Activated T-helper 17 cell treated with anti-CD3 and anti-CD28 coated beads, Interleukin-2, amount 50 U/mL, for 72 hours (primary cell): Measurements from ENCODE around the gene SPARC. TPM values are rescaled to one million over a fixed set of nuclear protein-coding genes. Genes with fewer than 3 reads are reported as not detected.
A peak's percentile ranks its signal among the peaks of the same experiment; 100 is the strongest.
"Not testable (repeated sequence)": the region's sequence is repeated elsewhere in the genome, so short reads cannot be mapped to it uniquely, and the experiment has no call there.

Source experiments
- ATAC-seq: fragments of 150-1000 bp; cut with Tn5 transposase; replicated peaks from 2 replicates; pipeline ENCODE4 v1.10.0; 2021; ENCODE audit warnings: mild to moderate bottlenecking, moderate library complexity
- H3K27ac Mint-ChIP-seq: one replicate; pipeline ENCODE4 v1.8.0; 2022; ENCODE audit warnings: mixed read lengths
- H3K27me3 Mint-ChIP-seq: one replicate; pipeline ENCODE4 v1.8.0; 2022; ENCODE audit warnings: mixed read lengths
- H3K36me3 Mint-ChIP-seq: one replicate; pipeline ENCODE4 v1.8.0; 2022; ENCODE audit warnings: low read depth, mild to moderate bottlenecking, mixed read lengths
- H3K4me1 Mint-ChIP-seq: one replicate; pipeline ENCODE4 v1.8.0; 2022; ENCODE audit warnings: mixed read lengths
- H3K4me3 Mint-ChIP-seq: one replicate; pipeline ENCODE4 v1.8.0; 2022; ENCODE audit warnings: mild to moderate bottlenecking, mixed read lengths
- H3K9me3 Mint-ChIP-seq: one replicate; pipeline ENCODE4 v1.8.0; 2022; ENCODE audit warnings: mixed read lengths
- total RNA-seq, 2 donors: library from RNA; stranded (reverse); gene quantifications; one replicate each; pipeline ENCODE4 v1.2.3, GENCODE V29; 2022

The SPARC gene
- total RNA-seq, 2 donors from 2014 or later, result 0.26 TPM; not detected in 1

DNA sequence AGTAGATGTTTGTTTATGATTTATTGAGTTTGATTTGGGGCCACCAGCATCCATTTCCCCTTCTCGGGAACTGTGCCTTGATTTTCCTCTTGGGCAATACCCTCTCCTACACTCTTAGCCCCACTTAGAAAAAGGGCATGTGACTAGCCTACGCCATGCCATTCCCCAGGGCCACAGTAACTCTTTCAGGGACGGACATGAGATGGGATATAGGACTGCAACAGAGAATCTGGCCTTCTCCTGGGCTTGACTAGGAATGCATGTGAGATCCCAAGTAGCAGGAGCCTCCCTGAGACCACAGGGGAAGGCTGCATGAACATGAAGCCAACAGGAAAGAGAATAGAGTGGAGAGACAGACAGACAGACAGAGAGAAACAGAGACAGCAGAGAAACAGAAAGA is 30.7 kb upstream of the SPARC start:
- Mint-ChIP-seq H3K4me3 (no peak overlapping the region), H3K27me3 (peaks cover 7% of the 10 kb centered on the region), H3K36me3 (no peaks in the 10 kb centered on the region), H3K4me1 (no peaks in the 10 kb centered on the region), H3K27ac (no peak overlapping the region), H3K9me3 (no peaks in the 10 kb centered on the region)
- no peak for ATAC-seq

DNA sequence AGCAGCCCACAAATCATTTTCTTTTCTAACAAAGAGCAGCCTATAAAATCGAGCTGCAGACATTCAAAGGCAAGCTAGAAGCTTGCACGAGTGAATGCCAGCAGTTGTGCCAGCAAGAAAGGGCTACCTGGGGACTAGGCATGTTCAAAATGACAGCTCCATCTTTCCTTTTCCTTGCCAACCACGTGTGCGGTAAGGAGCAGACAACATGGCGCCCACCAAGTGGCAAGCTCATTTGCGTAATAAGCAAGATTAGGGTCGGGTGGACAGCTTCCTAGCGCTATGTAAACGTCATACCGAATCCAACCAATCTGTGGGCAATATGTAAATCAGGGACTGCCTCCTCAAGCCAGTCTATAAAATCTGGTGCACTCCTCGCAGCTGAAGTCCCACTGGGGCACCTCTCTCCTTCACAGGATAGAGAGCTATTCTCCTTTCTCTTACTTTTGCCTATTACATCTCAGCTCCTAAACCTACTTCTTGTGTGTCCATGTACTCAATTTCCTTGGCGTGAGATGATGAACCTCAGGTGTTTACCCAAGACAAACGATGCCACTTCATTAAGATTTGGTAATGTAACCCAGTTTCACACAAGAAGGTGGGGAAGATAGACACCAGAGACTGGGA is 22.5 kb upstream of the SPARC start:
- Mint-ChIP-seq H3K27me3 (peaks cover 15% of the 10 kb centered on the region), H3K4me3 (no peak overlapping the region), H3K9me3 (no peaks in the 10 kb centered on the region), H3K4me1 (no peaks in the 10 kb centered on the region), H3K27ac (no peak overlapping the region), H3K36me3 (no peaks in the 10 kb centered on the region)
- ATAC-seq, result no peak

GRCh38 chr5:151708126-151708525 is 21.4 kb upstream of the SPARC start:
- H3K27me3 Mint-ChIP-seq, result peaks cover 14% of the 10 kb centered on the region
- H3K36me3 Mint-ChIP-seq, result no peaks in the 10 kb centered on the region
- H3K4me3 Mint-ChIP-seq, result no peak overlapping the region

DNA sequence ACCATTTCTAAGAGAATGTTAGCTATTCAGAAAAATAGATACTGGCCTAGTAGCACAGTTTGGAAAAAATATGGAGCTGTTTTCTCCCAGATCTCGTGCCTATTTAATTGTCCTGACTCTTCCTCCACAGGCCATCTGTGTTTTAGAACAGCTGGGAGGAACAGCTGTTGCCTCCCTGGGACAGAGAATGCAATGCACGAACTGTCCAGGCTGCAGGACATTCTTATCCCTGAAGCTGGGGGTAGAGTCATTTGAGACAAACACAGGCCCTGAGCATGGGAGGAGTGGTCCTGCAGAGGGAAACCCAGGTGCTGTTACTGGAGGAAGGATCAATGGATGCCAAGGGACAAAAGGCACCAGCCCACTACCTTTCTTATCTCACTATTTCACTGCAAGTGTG is 20.9 kb upstream of the SPARC start:
- ATAC-seq, result no peak
- Mint-ChIP-seq H3K27me3 (peaks cover 9% of the 10 kb centered on the region), H3K36me3 (no peaks in the 10 kb centered on the region), H3K4me1 (no peaks in the 10 kb centered on the region), H3K4me3 (no peak overlapping the region), H3K27ac (no peak overlapping the region), H3K9me3 (no peaks in the 10 kb centered on the region)

More at GRCh38 chr5:151708126-151708525, 21.4 kb upstream of the SPARC start:
- H3K4me1 Mint-ChIP-seq, result no peaks in the 10 kb centered on the region
- no peaks in the 10 kb centered on the region for H3K9me3 Mint-ChIP-seq
- ATAC-seq, result no peak
- no peak overlapping the region for H3K27ac Mint-ChIP-seq

DNA sequence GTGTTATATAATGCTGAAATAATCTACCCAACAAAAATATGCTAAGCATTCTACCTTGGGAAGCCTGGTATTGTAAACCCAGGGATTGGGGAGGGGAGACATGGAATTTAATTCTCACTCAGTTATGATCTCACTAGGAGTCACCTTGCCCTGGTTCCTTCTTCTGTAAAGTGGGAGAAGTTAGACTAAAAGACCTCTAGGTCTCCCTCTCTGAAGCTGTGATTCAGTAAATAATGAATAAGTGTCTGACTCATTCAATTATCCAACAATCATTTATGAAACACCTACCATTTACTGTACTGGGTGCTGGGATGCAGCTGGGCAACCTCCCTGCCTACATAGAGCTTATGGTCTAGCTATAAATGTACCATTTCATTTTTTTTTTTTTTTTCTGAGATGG is 20.2 kb upstream of the SPARC start:
- no peaks in the 10 kb centered on the region for H3K4me1 Mint-ChIP-seq
- H3K4me3 Mint-ChIP-seq, result no peak overlapping the region
- H3K27ac Mint-ChIP-seq, result no peak overlapping the region
- peaks cover 5% of the 10 kb centered on the region for H3K27me3 Mint-ChIP-seq
- H3K9me3 Mint-ChIP-seq, result no peaks in the 10 kb centered on the region
- H3K36me3 Mint-ChIP-seq, result no peaks in the 10 kb centered on the region
- peak; percentile 28 for ATAC-seq

DNA sequence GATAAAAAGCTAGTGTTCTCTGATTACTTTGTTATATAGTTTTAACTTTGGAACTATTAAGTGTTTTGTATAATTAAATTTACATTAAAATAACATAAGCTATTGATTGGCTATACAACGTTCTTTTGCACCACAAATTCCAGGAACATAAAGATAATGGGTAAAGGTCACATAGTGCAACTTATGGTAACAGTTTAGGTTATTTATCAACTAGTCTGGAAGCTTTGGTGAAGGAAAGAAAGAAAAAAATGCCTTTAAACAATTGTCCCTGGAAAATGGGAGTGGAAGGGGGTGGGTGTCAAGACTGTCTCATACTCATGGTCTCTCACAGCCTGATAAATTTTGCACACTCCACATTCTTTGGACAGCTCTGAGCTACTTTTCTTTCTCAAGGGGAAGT is 17.1 kb upstream of the SPARC start:
- H3K4me3 Mint-ChIP-seq, result no peak overlapping the region
- H3K4me1 Mint-ChIP-seq, result no peaks in the 10 kb centered on the region
- no peaks in the 10 kb centered on the region for H3K9me3 Mint-ChIP-seq
- no peak overlapping the region for H3K27ac Mint-ChIP-seq
- H3K36me3 Mint-ChIP-seq, result no peaks in the 10 kb centered on the region
- no peak for ATAC-seq
- peaks cover 4% of the 10 kb centered on the region for H3K27me3 Mint-ChIP-seq

GRCh38 chr5:151703227-151703626 is 16.5 kb upstream of the SPARC start:
- Mint-ChIP-seq H3K4me1 (no peaks in the 10 kb centered on the region), H3K36me3 (no peaks in the 10 kb centered on the region), H3K27me3 (peaks cover 4% of the 10 kb centered on the region), H3K27ac (peak overlapping the region; percentile 6), H3K9me3 (no peaks in the 10 kb centered on the region), H3K4me3 (no peak overlapping the region)
- no peak for ATAC-seq

GRCh38 chr5:151700820-151701219 is 14.1 kb upstream of the SPARC start:
- H3K36me3 Mint-ChIP-seq, result no peaks in the 10 kb centered on the region
- H3K4me1 Mint-ChIP-seq, result no peaks in the 10 kb centered on the region
- H3K4me3 Mint-ChIP-seq, result no peak overlapping the region
- H3K9me3 Mint-ChIP-seq, result no peaks in the 10 kb centered on the region
- no peak for ATAC-seq
- H3K27me3 Mint-ChIP-seq, result peaks cover 9% of the 10 kb centered on the region
- H3K27ac Mint-ChIP-seq, result no peak overlapping the region

- no peaks in the 10 kb centered on the region for H3K9me3 Mint-ChIP-seq
- no peaks in the 10 kb centered on the region for H3K4me1 Mint-ChIP-seq
- H3K27me3 Mint-ChIP-seq, result peaks cover 9% of the 10 kb centered on the region
- no peak for ATAC-seq
- H3K27ac Mint-ChIP-seq, result no peak overlapping the region
- no peaks in the 10 kb centered on the region for H3K36me3 Mint-ChIP-seq
- H3K4me3 Mint-ChIP-seq, result no peak overlapping the region
Measured at GRCh38 chr5:151700296-151700695, 13.6 kb upstream of the SPARC start.

DNA sequence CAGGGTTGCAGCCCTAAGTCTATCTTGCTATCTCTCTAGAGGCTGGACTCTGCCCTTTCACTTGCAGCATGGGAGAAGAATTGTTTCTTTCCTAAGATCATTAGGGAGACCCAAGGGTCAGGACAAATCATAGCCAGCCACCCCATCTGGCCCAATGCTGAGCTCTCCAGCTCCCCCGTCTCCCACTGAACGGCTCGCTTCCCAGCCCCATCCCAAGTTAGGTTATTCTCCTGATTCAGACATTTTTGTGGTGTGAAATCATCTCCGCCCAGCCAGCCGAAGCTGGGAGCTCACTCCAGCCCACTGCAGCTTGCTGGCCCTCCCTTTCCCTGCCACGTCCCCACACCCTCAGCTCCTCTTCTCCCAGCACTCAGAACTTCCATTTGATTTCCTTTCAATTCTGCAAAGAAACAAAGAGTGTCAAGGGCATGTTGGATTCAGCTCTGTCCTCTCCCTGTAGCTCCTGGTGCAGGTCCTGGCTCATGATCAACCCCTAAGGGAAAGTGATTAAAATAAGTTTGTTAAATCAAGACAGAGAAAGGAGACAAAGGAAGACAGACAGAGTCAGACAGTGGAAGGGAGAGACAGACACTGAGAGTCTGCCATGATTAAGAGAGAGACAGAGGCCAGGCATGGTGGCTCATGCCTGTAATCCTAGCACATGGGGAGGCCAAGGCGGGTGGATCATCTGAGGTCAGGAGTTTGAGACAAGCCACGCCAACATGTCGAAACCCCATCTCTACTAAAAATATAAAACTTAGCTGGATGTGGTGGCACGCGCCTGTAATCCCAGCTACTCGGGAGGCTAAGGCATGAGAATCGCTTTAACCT is 12.6 kb upstream of the SPARC start:
- Mint-ChIP-seq H3K36me3 (no peaks in the 10 kb centered on the region), H3K4me3 (no peak overlapping the region), H3K27ac (no peak overlapping the region), H3K27me3 (peaks cover 9% of the 10 kb centered on the region), H3K4me1 (no peaks in the 10 kb centered on the region), H3K9me3 (no peaks in the 10 kb centered on the region)
- no peak for ATAC-seq

DNA sequence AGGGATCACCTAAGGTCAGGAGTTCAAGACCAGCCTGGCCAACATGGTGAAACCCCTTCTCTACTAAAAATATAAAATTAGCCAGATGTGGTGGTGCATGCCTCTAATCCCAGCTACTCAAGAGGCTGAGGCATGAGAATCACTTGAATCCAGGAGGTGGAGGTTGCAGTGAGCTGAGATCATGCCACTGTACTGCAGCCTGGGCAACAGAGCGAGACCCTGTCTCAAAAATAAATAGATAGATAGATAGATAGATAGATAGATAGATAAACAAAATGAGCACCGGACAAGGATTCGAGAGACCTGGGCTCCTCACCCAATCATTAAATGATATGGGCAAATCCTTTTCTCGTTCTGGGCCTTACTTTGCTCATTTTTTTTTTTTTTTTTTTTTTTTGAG is 11.4 kb upstream of the SPARC start:
- not testable (repeated sequence) for H3K36me3 Mint-ChIP-seq, H3K4me1 Mint-ChIP-seq, H3K27ac Mint-ChIP-seq, H3K27me3 Mint-ChIP-seq, H3K9me3 Mint-ChIP-seq, H3K4me3 Mint-ChIP-seq, ATAC-seq

GRCh38 chr5:151697452-151697851 is 10.7 kb upstream of the SPARC start:
- Mint-ChIP-seq H3K4me1 (no peaks in the 10 kb centered on the region), H3K36me3 (no peaks in the 10 kb centered on the region), H3K4me3 (no peak overlapping the region), H3K27me3 (peaks cover 9% of the 10 kb centered on the region), H3K27ac (no peak overlapping the region), H3K9me3 (no peaks in the 10 kb centered on the region)
- ATAC-seq, result no peak

DNA sequence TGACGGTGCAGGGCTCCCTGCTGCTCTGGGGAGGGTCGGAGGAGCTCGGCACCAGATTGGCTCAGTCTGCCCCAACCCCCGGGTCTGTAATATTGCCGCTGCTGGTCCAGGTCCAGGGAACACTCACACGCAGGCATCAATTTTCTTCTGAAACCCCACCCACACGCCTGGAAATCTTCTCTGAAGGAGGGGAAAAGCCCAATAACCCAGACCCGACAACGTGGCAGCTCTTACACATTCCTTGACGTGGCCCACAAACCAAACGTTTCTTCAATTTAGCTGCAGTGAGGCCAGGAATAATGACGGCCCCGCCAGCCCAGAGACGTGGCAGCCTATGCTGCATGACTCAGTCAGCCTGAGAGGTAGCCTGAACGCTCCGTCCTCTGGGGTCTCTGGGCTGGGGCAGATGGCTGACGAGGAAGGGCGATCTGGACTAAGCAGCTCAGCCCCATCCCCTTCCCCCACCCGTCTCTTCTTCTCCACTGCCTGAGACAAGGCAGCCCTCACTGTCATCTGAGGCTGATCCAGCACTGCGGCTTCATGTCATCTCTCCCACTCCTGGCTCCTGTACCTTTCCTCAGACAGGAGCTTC is 9.9 kb upstream of the SPARC start:
- Mint-ChIP-seq H3K9me3 (no peaks in the 10 kb centered on the region), H3K36me3 (no peaks in the 10 kb centered on the region), H3K27ac (no peak overlapping the region), H3K4me3 (no peak overlapping the region), H3K4me1 (no peaks in the 10 kb centered on the region), H3K27me3 (peaks cover 12% of the 10 kb centered on the region)
- ATAC-seq, result peak; percentile 65

- Mint-ChIP-seq H3K4me1 (no peaks in the 10 kb centered on the region), H3K27me3 (peaks cover 15% of the 10 kb centered on the region), H3K4me3 (no peak overlapping the region), H3K27ac (no peak overlapping the region), H3K36me3 (no peaks in the 10 kb centered on the region), H3K9me3 (no peaks in the 10 kb centered on the region)
- no peak for ATAC-seq
Measured at GRCh38 chr5:151695464-151695863, 8.7 kb upstream of the SPARC start.

DNA sequence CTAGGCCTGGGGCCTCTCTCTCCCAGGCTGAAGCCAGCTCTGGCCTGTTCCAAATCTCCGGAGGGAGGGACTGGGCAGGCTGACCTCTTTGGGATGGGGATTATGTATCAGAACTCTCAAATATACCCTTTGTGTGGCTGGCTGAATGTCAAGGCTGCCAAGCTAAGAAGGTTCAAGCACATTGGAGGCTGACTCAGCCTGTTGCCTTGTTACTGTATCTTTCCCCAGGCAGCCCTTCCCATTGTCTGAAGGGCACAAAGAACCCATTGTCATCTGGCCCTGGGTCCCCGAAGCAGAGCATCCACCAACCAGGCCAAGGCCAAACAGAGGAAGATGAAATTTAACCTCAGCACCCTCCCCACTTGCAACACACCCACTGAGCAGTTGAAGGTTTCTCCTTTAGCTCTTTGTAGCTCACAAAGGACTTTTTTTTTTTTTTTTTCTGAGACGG is 7.3 kb upstream of the SPARC start:
- H3K4me1 Mint-ChIP-seq, result no peaks in the 10 kb centered on the region
- no peaks in the 10 kb centered on the region for H3K36me3 Mint-ChIP-seq
- ATAC-seq, result no peak
- H3K4me3 Mint-ChIP-seq, result no peak overlapping the region
- H3K9me3 Mint-ChIP-seq, result no peaks in the 10 kb centered on the region
- H3K27me3 Mint-ChIP-seq, result peaks cover 15% of the 10 kb centered on the region
- H3K27ac Mint-ChIP-seq, result no peak overlapping the region
